ENCODE data around the gene PGBD5. TPM values are rescaled to one million over a fixed set of nuclear protein-coding genes. Genes with fewer than 3 reads are reported as not detected.
A peak's percentile ranks its signal among the peaks of the same experiment; 100 is the strongest.

The PGBD5 gene
- polyA plus RNA-seq, 3 donors: 0.44 TPM; not detected in 2

DNA sequence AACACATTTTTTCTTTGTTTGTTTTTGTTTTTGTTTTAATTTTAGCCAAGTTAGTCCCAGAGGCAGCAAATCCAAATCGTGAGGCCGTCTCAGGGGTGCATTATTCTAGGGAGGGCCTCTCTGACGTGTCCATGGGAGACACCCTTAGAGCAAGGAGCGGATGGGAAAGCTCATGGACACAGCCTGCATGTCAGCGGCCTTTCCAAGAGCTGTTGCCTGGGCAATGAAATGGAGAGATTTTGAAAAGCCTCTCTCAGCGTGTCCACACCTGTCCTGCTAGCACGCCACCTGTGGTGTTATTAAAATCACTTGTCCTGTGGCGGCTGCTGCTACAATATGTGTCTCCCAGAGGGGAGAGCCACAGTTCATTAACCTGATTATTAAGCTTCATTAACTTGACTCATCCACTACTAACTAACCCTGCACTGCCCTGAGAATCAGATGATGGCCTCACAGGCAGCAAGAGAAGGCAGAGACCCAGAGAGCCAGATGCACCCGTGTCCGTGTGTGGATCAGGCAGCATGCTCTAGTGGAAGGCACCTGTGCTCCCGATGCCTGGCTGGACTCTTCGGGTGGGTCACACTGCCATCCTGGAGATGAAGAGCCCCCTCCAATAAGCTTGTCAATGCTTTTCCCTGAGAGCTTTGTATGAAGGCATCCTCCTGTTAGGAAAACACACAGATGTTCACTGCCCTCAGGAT, 133.3 kb downstream of the PGBD5 start:
- Histone ChIP-seq H3K27me3 (ENCODE audit: control insufficient read depth in 2 of 2, insufficient read depth in 2 of 2, low read length in 2 of 2) (peaks cover 0 to 6% of the 10 kb centered on the region in 2 donors), H3K9ac (ENCODE audit: insufficient read depth, low read length, poor library complexity, severe bottlenecking) (no peak overlapping the region), H4K20me1 (ENCODE audit: insufficient read depth, low read length) (no peaks in the 10 kb centered on the region), H3K4me2 (replicated peaks; ENCODE audit: extremely low read depth, low read length, poor library complexity, severe bottlenecking) (no peak overlapping the region), H3K9me3 (replicated peaks in 1 of 2; ENCODE audit: control insufficient read depth in 1 of 2, insufficient read depth in 1 of 2, low read length in 2 of 2) (no peaks in the 10 kb centered on the region), H3K4me3 (replicated peaks in 1 of 3; ENCODE audit: low read depth in 2 of 3, low read length in 3 of 3) (no peak overlapping the region), H3K79me2 (ENCODE audit: insufficient read depth, low read length) (no peaks in the 10 kb centered on the region), H2AFZ (ENCODE audit: insufficient read depth, low read depth, low read length, poor library complexity, severe bottlenecking) (no peak overlapping the region), H3K36me3 (replicated peaks in 1 of 2; ENCODE audit: control insufficient read depth in 1 of 2, insufficient read depth in 2 of 2, low read length in 2 of 2) (no peaks in the 10 kb centered on the region), H3K4me1 (ENCODE audit: control insufficient read depth in 1 of 2, insufficient read depth in 2 of 2, low read length in 2 of 2) (no peaks in the 10 kb centered on the region), H3K27ac (ENCODE audit: low read depth in 1 of 2, low read length in 2 of 2) (no peak overlapping the region)
- no peak for TF ChIP-seq CTCF (IDR thresholded peaks at IDR 0.05)
- intact Hi-C loops (cut with micrococcal nuclease): no loop called here
- peaks cover 4% of the 10 kb centered on the region for H3K4me1 Mint-ChIP-seq
- H3K36me3 Mint-ChIP-seq: no peaks in the 10 kb centered on the region
- H3K27me3 Mint-ChIP-seq (ENCODE audit: low read depth in 3 of 3): peaks cover 18 to 27% (median 23%) of the 10 kb centered on the region in 3 donors
- no peak for DNase-seq
- H3K9me3 Mint-ChIP-seq: peaks cover 0 to 2% (median 0%) of the 10 kb centered on the region in 7 donors
- H3K27ac Mint-ChIP-seq: peak overlapping the region in 1 of 7 donors; percentile 10
- WGBS (ENCODE audit: insufficient coverage): 89% methylated on average over 12 of the region's 12 CpGs
- peak overlapping the region in 1 of 2 donors; percentile 53 for H3K4me3 Mint-ChIP-seq

DNA sequence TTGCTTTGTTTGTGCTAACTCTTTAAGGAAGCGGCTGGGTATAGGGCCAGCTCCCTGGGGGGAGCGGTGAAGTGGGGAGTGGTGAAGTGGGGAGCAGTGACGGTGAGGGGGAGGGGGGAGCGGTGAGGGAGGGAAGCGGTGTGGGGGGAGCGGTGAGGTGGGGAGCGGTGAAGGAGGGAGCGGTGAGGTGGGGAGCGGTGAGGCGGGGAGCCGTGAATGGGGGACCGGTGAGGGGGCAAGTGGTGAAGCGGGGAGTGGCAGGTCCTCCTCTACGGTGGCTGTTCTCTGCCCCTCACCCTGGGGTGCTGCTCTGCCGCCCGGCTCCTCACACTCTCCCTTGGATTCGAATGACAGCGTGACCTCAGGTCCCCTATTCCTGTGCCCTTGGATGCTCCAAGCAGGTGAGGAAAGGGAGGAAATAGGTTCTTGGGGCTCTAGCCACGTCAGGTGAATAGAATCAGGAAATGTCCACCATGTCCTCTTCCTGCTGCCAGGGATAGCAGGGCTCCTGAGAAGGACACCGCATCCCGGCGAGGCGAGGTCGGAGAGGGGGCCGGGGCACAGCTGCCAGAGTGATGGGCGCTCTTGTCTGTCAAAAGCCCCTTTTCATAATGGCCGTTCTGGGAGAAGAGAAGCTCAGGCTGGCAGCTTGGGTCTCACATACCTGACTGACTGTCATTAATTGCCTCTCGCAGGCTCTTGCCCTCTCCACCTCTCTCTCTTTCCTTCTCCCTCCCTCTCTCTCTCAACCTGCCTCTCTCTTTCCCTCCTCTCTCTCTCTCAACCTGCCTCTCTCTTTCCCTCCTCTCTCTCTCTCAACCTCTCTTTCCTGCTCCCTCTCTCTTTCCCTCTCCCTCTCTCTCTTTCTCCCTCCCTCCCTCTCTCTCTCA, 134.2 kb downstream of the PGBD5 start:
- H3K9me3 Mint-ChIP-seq: peaks cover 0 to 2% (median 0%) of the 10 kb centered on the region in 7 donors

More for the DNA sequence above, 134.2 kb downstream of the PGBD5 start:
- no peak for DNase-seq
- H3K4me1 ChIP-seq (ENCODE audit: control insufficient read depth in 1 of 2, insufficient read depth in 2 of 2, low read length in 2 of 2): no peaks in the 10 kb centered on the region
- H2AFZ ChIP-seq (ENCODE audit: insufficient read depth, low read depth, low read length, poor library complexity, severe bottlenecking): no peak overlapping the region
- H3K27ac ChIP-seq (ENCODE audit: low read depth in 1 of 2, low read length in 2 of 2): no peak overlapping the region
- Mint-ChIP-seq H3K27ac (peak overlapping the region in 1 of 7 donors; percentile 14), H3K4me1 (peaks cover 4% of the 10 kb centered on the region), H3K36me3 (no peaks in the 10 kb centered on the region), H3K27me3 (ENCODE audit: low read depth in 3 of 3) (peaks cover 18 to 30% (median 23%) of the 10 kb centered on the region in 3 donors), H3K4me3 (peak overlapping the region in 1 of 2 donors; percentile 77)
- no peak overlapping the region for H3K4me3 ChIP-seq (replicated peaks in 1 of 3; ENCODE audit: low read depth in 2 of 3, low read length in 3 of 3)
- intact Hi-C loops (cut with micrococcal nuclease): no loop called here
- WGBS (ENCODE audit: insufficient coverage): 41% methylated on average over 16 of the region's 28 CpGs
- no peaks in the 10 kb centered on the region for H4K20me1 ChIP-seq (ENCODE audit: insufficient read depth, low read length)
- H3K79me2 ChIP-seq (ENCODE audit: insufficient read depth, low read length): no peaks in the 10 kb centered on the region
- H3K9me3 ChIP-seq (replicated peaks in 1 of 2; ENCODE audit: control insufficient read depth in 1 of 2, insufficient read depth in 1 of 2, low read length in 2 of 2): no peaks in the 10 kb centered on the region
- H3K36me3 ChIP-seq (replicated peaks in 1 of 2; ENCODE audit: control insufficient read depth in 1 of 2, insufficient read depth in 2 of 2, low read length in 2 of 2): no peaks in the 10 kb centered on the region
- peaks cover 0 to 6% of the 10 kb centered on the region in 2 donors for H3K27me3 ChIP-seq (ENCODE audit: control insufficient read depth in 2 of 2, insufficient read depth in 2 of 2, low read length in 2 of 2)
- H3K9ac ChIP-seq (ENCODE audit: insufficient read depth, low read length, poor library complexity, severe bottlenecking): no peak overlapping the region
- H3K4me2 ChIP-seq (replicated peaks; ENCODE audit: extremely low read depth, low read length, poor library complexity, severe bottlenecking): no peak overlapping the region
- TF ChIP-seq CTCF (IDR thresholded peaks at IDR 0.05): no peak

Data from CD14-positive monocyte (primary cell).